SH-SY5Y (cell line): ENCODE data around the gene NF1.

Source experiments
- GATA2 ChIP-seq: IDR thresholded peaks from 2 replicates; pipeline ENCODE4 v1.6.1; 2011; ENCODE audit warnings: mild to moderate bottlenecking, low read depth, low read length
- GATA3 ChIP-seq: IDR thresholded peaks from 2 replicates; pipeline ENCODE4 v1.6.1; 2011; ENCODE audit warnings: low read depth, mild to moderate bottlenecking, low read length, moderate library complexity

DNA sequence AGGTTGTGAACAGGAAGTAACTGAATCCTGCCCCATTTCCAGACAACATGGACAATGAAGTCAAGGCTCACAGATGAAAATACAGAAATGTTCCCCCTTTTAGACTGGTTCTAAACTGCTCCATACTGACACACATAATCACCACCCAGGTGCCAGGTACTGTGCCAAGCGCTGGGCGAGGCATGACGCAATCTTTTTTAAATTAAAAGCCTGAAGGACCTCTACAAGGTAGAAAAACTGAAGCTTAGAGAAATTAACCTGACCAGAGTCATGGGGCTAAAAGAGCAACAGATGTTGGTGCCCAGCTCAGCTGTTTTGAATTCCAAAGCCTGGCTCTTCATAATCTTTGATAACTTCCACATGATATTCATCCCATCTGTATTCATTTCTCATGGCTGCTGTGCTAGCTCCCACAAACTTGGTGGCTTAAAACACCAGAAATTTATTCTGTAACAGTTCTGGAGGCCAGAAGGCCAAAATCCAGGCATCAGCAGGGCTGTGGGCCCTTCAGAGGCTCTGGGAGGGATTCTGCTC lies 291.8 kb downstream of the NF1 start:
- no peak for TF ChIP-seq GATA3
- TF ChIP-seq GATA2, result no peak
